HG02943 (cell line): Measurements from ENCODE around the gene COLEC12.

Experiments used
- ATAC-seq: cut with Tn5 transposase; IDR thresholded peaks from one replicate; pipeline ENCODE4 v1.9.1; 2021; ENCODE audit warnings: mild to moderate bottlenecking, low read depth, moderate library complexity; ENCODE audit not compliant: unreplicated experiment

Gene COLEC12

GRCh38 chr18:500632-501405, at the start of gene COLEC12:
Gene COLEC12 (minus strand): TSS chr18:500701. CDS start chr18:500514, 187 bp downstream.
- no peak for ATAC-seq

GRCh38 chr18:549967-550366, 49.5 kb upstream of the COLEC12 start:
- ATAC-seq: no peak

- ATAC-seq: no peak
These were observed 43.1 kb upstream of the COLEC12 start for GRCh38 chr18:543447-544078.

DNA sequence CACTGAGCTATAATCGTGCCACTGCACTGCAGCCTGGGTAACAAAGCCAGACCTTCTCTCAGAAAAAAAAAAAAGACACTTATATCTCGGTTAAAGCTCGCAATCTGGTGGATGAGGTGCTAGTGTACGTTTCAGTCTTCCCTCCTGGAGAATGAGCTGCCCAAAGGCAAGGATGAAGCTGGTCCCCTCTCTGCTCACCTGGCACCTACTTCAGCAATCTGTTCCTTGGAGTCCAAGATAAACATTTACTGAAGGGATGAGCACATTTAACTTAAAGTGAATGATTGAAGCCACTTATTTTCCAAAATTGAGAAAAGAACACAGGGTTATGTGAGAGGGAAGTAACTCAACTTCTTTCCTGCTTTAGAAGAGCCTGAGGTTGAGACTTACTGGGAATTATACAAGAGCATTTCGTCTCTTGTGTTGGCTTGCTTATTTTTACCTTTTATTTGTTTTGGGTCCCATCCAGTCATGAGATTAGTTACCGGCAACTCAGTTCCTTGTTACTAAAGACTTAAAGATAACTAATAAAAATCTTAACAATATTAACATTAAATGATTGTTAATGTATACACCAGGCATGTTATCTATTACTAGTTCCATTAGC, 33.6 kb upstream of the COLEC12 start:
- ATAC-seq: no peak

GRCh38 chr18:532632-533031, 32.1 kb upstream of the COLEC12 start:
- ATAC-seq: no peak

DNA sequence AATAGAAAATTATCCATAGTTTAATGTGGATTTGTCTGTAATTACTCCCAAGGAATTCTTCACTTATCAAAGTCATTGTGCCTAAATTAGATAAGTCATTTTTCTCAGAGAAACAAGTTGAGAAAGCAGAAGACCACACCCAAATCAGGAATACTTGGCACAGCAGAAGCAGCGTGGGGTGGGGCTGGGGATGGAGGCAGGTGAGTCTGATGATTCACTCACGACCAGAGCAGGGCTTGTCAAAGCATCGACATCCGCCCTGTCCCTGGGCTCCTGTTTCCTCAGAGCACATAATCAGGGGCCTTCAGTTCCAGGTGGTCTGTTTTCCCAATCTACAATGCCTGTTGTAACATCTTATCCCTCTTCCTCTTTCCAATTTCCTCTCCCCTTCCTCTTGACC, 31.5 kb upstream of the COLEC12 start:
- ATAC-seq: no peak

DNA sequence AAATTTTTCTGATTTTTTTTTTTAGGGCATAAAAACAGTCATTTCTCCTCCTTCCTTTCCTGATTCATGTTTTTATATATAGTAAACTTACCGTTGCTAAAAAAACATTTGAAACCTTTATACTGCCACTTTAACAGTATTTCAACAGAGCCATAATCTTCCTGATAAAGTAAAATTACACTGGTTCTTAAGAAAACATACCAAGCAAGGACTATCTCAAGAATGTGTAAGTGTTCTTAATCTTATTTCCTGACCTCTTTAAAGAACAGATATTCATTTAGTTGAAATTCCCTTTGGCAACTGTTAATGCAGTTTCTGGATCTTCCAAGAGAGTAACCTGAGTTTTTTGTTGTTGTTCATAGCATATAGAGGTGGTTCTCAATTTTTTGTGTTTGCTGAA, 26.6 kb upstream of the COLEC12 start:
- no peak for ATAC-seq

GRCh38 chr18:526681-527080, 26.2 kb upstream of the COLEC12 start:
- ATAC-seq: no peak

- no peak for ATAC-seq
These were observed 24.7 kb upstream of the COLEC12 start for GRCh38 chr18:525036-525797.

- ATAC-seq: no peak
These were observed 24.0 kb upstream of the COLEC12 start for GRCh38 chr18:524466-524865.

GRCh38 chr18:523561-523960, 23.1 kb upstream of the COLEC12 start:
- ATAC-seq: no peak

- no peak for ATAC-seq
These were observed 18.7 kb upstream of the COLEC12 start for GRCh38 chr18:519019-519879.

DNA sequence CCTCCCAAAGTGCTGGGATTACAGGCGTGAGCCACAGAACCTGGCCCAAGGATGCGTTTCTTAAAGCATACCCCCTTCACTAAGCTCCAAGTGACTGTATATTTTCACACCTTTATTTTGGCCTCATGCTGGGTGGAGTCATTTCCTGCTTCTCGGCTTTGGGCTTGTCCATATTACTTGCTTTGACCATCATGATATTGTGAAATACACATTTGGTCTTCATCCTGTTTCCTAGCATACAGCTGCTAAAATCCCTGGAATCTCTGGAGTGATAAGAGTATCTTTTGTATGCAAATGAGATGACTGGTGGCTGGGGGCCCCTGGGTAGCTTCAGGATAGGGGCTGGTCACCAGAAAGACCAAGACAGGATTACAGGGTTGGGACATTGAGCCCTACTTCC, 17.6 kb upstream of the COLEC12 start:
- ATAC-seq: no peak

GRCh38 chr18:515838-516237, 15.3 kb upstream of the COLEC12 start:
- ATAC-seq: no peak

DNA sequence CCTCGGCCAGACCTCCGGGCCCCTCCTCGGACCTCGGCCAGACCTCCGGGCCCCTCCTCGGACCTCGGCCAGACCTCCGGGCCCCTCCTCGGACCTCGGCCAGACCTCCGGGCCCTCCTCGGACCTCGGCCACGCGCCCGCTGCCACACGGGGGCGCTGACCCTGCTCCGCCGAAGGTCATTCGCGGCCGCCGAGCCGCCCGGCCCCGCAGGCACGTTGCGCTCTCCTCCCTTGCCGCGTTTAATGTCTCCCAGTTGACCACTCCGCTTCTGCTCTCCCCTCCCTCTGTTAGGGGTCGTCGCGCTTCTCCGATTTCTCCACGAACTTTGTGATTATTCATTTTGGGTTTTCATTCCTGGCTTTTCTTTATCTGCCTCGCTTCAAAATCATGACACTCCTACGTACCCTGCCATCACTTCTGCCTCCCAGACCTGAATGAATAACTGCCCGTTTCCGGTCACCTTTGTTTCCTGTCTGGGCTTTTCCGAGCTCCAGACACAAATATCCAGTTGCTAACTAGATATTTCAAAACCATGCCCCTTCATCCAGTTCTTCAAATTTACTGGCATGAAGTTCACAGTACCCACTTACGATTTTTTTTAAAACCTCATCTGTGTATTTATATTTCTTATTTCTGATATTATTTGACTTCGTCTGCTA, 14.8 kb upstream of the COLEC12 start:
- ATAC-seq: no peak

DNA sequence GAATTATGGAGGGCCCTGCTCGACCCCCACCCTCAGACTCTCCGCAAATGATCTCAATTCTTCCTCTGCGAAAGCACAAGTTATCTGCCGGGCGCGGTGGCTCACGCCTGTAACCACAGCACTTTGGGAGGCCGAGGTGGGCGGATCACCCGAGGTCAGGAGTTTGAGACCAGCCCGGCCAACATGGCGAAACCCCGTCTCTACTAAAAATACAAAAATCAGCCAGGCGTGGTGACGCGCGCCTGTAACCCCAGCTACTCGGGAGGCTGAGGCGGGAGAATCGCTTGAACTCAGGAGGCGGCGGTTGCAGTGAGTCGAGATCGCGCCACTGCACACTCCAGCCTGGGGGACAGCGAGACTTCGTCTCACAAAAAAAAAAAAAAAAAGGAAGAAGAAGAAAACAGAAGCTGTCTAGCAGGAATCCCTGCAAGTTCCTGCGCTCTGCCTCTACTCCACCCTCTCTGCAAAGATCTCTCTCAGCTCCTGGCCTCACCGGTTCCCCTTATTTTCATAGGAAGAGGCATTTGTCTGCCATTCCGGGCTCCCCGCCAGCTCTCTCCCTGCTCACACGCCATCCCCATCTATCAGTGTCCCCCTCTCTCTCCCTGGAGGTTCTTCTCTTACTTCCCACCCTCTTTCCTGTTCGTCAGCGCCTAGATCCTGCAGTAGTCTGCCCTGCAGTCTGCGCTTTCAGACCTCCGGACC, 13.5 kb upstream of the COLEC12 start:
- ATAC-seq: no peak

GRCh38 chr18:512957-513356, 12.5 kb upstream of the COLEC12 start:
- ATAC-seq: no peak

GRCh38 chr18:508835-509234, 8.3 kb upstream of the COLEC12 start:
- ATAC-seq: no peak

DNA sequence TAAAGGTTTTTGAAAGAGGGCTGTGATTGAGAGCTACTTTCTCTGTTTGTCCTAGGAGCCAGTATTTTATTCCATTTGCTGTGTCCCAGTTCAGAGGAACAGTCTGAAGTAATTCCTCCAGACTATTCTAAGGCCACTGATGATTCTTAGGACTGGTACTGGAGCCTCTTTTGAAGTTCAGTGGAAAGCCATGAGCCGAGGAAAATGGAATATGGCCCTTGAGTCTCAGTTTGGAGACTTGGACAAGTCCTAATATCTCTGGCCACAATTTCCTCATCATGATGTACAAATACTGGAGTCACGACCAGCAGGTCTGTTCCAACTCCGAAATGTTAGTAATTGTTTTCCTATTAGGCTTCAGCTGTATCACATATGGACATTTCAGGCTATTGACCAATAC, 7.1 kb upstream of the COLEC12 start:
- ATAC-seq: no peak
